IPS-15b (cell line): ENCODE results near the gene MICAL2.

Experiments
- H3K27me3 ChIP-seq: one replicate; pipeline ENCODE4 v1.6.1; 2013; ENCODE audit warnings: low read length; ENCODE audit not compliant: control insufficient read depth, insufficient read depth
- H3K36me3 ChIP-seq: one replicate; pipeline ENCODE4 v1.6.1; 2013; ENCODE audit warnings: low read length; ENCODE audit not compliant: control insufficient read depth, insufficient read depth
- H3K4me1 ChIP-seq: one replicate; pipeline ENCODE4 v1.6.1; 2013; ENCODE audit warnings: mild to moderate bottlenecking, low read length; ENCODE audit not compliant: control insufficient read depth, insufficient read depth
- H3K4me3 ChIP-seq: one replicate; pipeline ENCODE4 v1.5.1; 2013; ENCODE audit warnings: low read depth, low read length
- H3K9ac ChIP-seq: one replicate; pipeline ENCODE4 v1.6.1; 2013; ENCODE audit warnings: low read depth, mild to moderate bottlenecking, low read length
- H3K9me3 ChIP-seq: one replicate; pipeline ENCODE4 v1.6.1; 2013; ENCODE audit warnings: mild to moderate bottlenecking, low read length; ENCODE audit not compliant: control insufficient read depth, insufficient read depth

MICAL2 gene

GRCh38 chr11:12216671-12217374 is 106.4 kb downstream of the MICAL2 start:
- H3K9ac ChIP-seq, result no peak overlapping the region
- no peaks in the 10 kb centered on the region for H3K27me3 ChIP-seq
- H3K9me3 ChIP-seq, result no peaks in the 10 kb centered on the region
- no peaks in the 10 kb centered on the region for H3K36me3 ChIP-seq
- no peak overlapping the region for H3K4me3 ChIP-seq
- peaks cover 3% of the 10 kb centered on the region for H3K4me1 ChIP-seq

GRCh38 chr11:12217879-12218278 is 107.5 kb downstream of the MICAL2 start:
- Histone ChIP-seq H3K4me1 (peaks cover 3% of the 10 kb centered on the region), H3K9ac (no peak overlapping the region), H3K27me3 (no peaks in the 10 kb centered on the region), H3K36me3 (no peaks in the 10 kb centered on the region), H3K9me3 (no peaks in the 10 kb centered on the region), H3K4me3 (no peak overlapping the region)

GRCh38 chr11:12218909-12219308 is 108.5 kb downstream of the MICAL2 start:
- Histone ChIP-seq H3K27me3 (no peaks in the 10 kb centered on the region), H3K9ac (no peak overlapping the region), H3K4me1 (peaks cover 3% of the 10 kb centered on the region), H3K9me3 (no peaks in the 10 kb centered on the region), H3K4me3 (no peak overlapping the region), H3K36me3 (no peaks in the 10 kb centered on the region)

- no peak overlapping the region for H3K4me3 ChIP-seq
- H3K36me3 ChIP-seq, result no peaks in the 10 kb centered on the region
- peaks cover 3% of the 10 kb centered on the region for H3K4me1 ChIP-seq
- no peaks in the 10 kb centered on the region for H3K9me3 ChIP-seq
- no peak overlapping the region for H3K9ac ChIP-seq
- no peaks in the 10 kb centered on the region for H3K27me3 ChIP-seq
These were observed 109.4 kb downstream of the MICAL2 start for GRCh38 chr11:12219757-12220156.

- H3K36me3 ChIP-seq, result no peaks in the 10 kb centered on the region
- no peak overlapping the region for H3K9ac ChIP-seq
- no peaks in the 10 kb centered on the region for H3K4me1 ChIP-seq
These were observed 109.9 kb downstream of the MICAL2 start for GRCh38 chr11:12220305-12220704.

GRCh38 chr11:12221051-12221535 is 110.7 kb downstream of the MICAL2 start:
- no peaks in the 10 kb centered on the region for H3K27me3 ChIP-seq
- no peaks in the 10 kb centered on the region for H3K36me3 ChIP-seq
- no peaks in the 10 kb centered on the region for H3K9me3 ChIP-seq
- no peak overlapping the region for H3K4me3 ChIP-seq
- H3K4me1 ChIP-seq, result no peaks in the 10 kb centered on the region
- H3K9ac ChIP-seq, result no peak overlapping the region

More at GRCh38 chr11:12220305-12220704, 109.9 kb downstream of the MICAL2 start:
- H3K4me3 ChIP-seq, result no peak overlapping the region
- H3K27me3 ChIP-seq, result no peaks in the 10 kb centered on the region
- no peaks in the 10 kb centered on the region for H3K9me3 ChIP-seq

GRCh38 chr11:12222055-12222792 is 111.8 kb downstream of the MICAL2 start:
- H3K9me3 ChIP-seq, result no peaks in the 10 kb centered on the region
- H3K4me1 ChIP-seq, result no peaks in the 10 kb centered on the region
- no peaks in the 10 kb centered on the region for H3K36me3 ChIP-seq
- no peak overlapping the region for H3K4me3 ChIP-seq
- no peaks in the 10 kb centered on the region for H3K27me3 ChIP-seq
- no peak overlapping the region for H3K9ac ChIP-seq

- no peaks in the 10 kb centered on the region for H3K4me1 ChIP-seq
- no peaks in the 10 kb centered on the region for H3K9me3 ChIP-seq
- H3K9ac ChIP-seq, result no peak overlapping the region
- H3K4me3 ChIP-seq, result no peak overlapping the region
- no peaks in the 10 kb centered on the region for H3K36me3 ChIP-seq
- H3K27me3 ChIP-seq, result no peaks in the 10 kb centered on the region
These were observed 113.6 kb downstream of the MICAL2 start for GRCh38 chr11:12223771-12224536.

- no peak overlapping the region for H3K4me3 ChIP-seq
- no peaks in the 10 kb centered on the region for H3K9me3 ChIP-seq
- H3K9ac ChIP-seq, result no peak overlapping the region
- H3K27me3 ChIP-seq, result no peaks in the 10 kb centered on the region
- no peaks in the 10 kb centered on the region for H3K4me1 ChIP-seq
- no peaks in the 10 kb centered on the region for H3K36me3 ChIP-seq
These were observed 114.1 kb downstream of the MICAL2 start for GRCh38 chr11:12224537-12224893.

GRCh38 chr11:12225046-12225739 is 114.8 kb downstream of the MICAL2 start:
- H3K36me3 ChIP-seq, result no peaks in the 10 kb centered on the region
- no peak overlapping the region for H3K9ac ChIP-seq
- H3K4me1 ChIP-seq, result no peaks in the 10 kb centered on the region
- no peaks in the 10 kb centered on the region for H3K9me3 ChIP-seq
- H3K4me3 ChIP-seq, result no peak overlapping the region
- H3K27me3 ChIP-seq, result no peaks in the 10 kb centered on the region

GRCh38 chr11:12226093-12226492 is 115.7 kb downstream of the MICAL2 start:
- Histone ChIP-seq H3K9ac (no peak overlapping the region), H3K9me3 (no peaks in the 10 kb centered on the region), H3K4me3 (no peak overlapping the region), H3K27me3 (no peaks in the 10 kb centered on the region), H3K4me1 (no peaks in the 10 kb centered on the region), H3K36me3 (no peaks in the 10 kb centered on the region)
